SKM-1 treated with dmso at 0.1 percent for 144 hours (cell line): ENCODE measurements around the gene HEATR9.

Source experiments
- DNase-seq: peaks from one replicate; lab custom pipeline; 2025; ENCODE audit not compliant: unreplicated experiment; lab: John Stamatoyannopoulos, UW

The HEATR9 gene

GRCh38 chr17:35895636-35896587 lies 27.2 kb upstream of the HEATR9 start:
- DNase-seq, result peak; percentile 93

DNA sequence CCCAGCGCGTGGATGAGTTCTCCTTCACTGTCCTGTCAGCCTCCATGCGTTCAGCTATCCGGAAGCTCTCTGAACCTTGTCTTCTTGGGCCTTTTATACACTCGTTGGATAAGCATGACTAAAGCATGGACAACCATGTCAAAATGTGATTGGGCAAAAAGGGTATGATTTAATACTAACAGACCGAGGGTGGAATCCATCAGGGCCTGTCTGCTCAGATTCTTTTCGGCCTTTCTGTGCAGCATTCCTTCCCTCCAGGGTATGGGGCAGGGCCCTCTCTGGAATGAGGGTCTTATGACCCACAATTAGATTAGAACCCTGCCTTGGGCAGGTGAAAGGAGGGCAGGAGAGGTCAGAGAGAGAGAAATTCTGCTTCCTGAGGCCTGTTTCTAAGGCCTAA lies 25.5 kb upstream of the HEATR9 start:
- no peak for DNase-seq

DNA sequence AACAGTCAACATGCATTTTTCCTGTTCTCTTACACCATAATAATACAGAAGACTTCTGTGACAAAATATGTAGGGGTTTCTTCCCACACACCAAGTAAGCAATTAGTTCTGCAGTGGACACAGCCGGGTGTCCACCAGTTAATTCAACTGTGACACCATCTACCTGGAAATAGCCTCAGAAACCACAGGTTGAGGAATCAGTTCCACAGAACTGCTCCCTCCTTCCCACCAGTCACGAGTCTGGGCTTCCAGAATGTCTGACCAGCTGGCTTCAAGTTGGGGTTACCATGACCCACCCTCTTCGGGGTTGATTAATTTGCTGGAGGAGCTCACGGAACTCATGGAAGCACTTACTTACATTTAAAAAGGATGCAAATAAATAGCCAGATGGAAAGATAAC lies 25.1 kb upstream of the HEATR9 start:
- no peak for DNase-seq

DNA sequence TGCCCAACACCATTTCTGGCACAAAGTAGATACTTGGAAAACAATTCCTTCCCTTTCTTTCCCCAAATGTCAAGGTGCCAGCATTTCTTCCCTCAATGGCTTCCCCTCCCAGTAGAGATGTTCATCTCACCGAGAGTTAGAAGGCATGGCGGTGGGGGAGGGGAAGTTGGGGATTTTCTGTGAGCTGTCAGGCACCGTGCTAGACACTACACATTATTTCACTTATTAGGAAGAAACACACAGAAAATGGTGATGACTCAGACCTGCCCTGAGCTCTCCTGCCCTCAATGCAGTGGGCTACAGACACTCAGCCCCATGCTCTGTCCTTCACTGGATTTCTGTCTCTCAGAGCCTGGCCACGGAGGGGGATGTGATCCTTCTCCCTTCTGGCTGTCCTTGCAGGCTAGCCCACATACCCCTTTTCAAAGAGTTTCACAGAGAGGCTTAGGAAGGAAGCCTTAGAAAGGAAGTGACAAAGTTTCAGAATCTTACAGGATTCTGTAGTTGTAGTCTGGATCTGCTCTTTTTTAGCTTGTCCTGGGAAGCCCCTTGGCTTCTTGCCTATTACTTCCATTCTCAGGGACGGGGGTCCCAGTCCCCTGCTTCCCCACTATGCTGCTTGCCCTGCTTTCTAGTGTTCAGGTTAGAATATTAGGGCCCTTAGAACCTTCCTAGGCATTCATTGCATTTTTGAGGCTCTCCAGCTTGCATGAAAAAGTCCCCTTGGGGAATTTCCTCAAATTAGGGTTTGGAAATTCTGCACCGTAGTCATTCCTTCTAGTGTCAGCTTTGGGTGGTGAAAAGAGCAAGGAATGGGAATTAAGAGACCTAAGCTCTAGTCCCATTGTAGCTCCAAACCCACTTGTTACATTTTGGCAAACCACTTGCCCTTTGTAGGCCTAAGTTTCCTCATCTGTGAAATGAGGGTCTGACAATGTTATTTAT lies 23.7 kb upstream of the HEATR9 start:
- no peak for DNase-seq

DNA sequence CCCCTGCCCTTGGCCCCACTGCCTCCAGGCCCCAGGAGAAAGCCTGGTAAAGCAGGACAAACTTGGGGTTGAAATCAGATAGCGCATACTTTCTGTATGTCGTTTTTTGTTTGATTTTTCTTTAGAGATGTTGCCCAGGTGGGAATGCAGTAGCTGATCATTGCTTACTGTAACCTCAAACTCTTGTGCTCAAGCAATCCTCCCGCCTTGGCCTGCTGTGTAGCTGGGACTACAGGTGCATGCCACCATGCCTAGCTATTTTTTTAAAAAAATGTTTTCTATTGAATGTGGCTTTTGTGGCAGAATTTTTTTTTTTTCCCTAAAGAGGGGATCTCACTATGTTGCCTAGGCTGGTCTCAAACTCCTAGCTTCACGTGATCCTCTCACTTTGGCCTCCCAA lies 22.6 kb upstream of the HEATR9 start:
- no peak for DNase-seq

DNA sequence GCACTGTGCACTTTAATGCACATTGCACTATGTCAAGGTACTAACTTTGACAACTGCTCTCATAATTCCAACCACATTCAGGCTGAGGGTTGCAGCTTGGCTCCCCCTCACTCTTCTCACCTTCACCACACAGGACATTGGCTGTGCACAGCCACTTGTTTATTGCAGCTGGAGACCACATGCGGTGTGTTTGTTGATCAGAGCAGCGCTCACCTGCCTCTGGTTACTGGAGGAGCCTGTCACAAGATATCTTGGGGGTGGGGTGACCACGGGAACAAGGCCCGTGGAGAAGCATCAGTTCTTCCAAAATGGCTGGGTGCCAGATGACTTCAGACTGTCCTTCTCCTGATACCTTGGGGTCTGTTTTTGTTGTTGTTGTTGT lies 22.1 kb upstream of the HEATR9 start:
- no peak for DNase-seq

DNA sequence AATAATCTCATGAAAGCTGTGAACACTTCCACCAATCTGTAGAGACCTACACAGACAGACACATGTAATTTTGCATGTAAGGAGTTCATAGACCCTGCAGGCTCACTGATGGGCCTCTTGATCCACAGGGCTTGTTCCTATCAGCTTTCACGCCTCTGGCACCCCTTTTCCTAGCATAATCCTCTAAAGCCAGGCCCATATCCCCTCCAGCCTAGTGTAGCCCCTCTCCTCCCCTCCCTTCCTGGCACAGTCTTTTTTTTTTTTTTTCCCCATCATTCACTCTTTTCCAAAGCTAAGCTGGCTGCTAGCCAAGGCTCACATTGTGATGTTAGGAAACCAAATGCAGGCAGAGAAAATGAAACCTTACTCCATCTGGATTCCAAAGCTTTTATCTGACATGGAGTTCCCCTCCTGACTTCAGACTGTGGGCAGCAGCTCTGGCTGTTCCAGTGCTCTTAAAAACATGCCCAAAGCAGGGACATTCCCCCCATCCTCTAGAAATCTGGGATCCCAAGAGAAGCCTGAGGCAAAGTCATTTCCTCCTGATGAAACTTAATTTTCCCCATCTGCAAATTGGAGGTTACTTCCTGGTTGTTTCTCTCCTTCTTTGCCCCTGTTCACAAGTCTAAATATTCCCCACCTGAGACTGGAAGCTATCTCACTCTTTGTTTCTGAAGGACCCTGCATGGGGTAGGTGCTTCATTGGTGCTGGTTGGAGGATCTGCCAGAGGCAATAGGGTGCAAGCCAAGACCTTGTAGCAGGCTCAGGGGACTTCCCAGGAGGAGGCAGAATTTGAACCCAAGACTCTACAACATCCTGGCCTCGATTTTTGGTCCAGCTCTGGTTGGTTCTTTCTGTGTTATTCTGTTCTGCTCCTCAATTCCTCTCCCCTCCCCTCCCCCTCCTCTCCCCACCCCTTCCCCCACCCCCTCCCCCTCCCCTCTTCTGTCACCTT lies 21.4 kb upstream of the HEATR9 start:
- no peak for DNase-seq

DNA sequence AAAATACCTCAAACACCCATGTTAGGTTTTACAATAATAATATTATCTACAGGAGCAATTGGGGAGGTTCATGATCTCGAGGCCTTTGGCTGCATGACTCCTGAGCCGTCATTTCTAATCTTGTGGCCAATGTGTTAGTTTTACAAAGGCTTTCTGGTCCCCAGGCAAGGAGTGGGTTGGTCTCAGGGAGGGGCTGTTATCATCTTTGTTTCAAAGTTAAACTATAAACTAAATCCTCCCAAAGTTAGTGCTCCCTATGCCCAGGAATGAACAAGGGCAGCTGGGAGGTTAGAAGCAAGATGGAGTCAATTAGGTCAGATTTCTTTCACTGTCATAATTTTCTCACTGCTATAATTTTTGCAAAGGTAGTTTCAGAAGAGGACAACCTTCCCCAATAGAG lies 20.6 kb upstream of the HEATR9 start:
- DNase-seq, result no peak

- DNase-seq, result peak; percentile 94
Measured at GRCh38 chr17:35879773-35880654, 11.3 kb upstream of the HEATR9 start, which contains the start of gene CCL5. CCL5 (minus strand) TSS chr17:35880360.

GRCh38 chr17:35878361-35878760 lies 9.7 kb upstream of the HEATR9 start:
- DNase-seq, result no peak

DNA sequence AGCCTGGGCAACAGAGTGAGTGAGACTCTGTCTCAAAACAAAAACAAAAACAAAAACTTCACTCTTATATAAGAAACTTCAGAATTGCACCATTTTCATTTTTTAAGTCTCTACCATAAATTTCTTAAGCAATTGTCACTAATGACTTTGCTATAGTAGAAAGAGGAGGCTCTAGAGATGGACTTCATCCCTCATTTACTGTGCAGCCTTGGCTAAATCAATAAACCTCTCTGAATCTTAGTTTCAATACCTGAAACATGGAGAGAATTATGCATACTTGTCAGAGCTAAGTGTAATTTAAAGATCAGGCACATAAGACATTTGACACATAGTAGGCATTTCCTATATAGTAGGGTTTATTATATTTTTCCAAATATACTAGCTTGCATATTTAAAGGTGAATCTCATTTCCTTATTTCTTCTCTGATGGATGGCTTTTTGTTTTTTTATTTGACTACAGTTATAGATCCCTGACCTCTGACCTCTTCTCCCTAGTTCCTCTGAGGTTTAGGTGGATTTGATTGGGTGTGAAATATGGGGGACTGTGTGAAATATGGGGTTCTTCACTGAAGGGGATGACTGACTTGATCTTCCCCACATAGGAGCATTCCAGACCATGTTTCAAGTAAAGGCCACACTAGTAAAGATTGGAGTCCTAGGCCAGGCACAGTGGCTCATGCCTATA lies 8.8 kb upstream of the HEATR9 start:
- DNase-seq, result no peak

GRCh38 chr17:35876534-35876933 lies 7.8 kb upstream of the HEATR9 start:
- no peak for DNase-seq

GRCh38 chr17:35875800-35876139 lies 7.1 kb upstream of the HEATR9 start:
- DNase-seq, result no peak

- no peak for DNase-seq
Measured at GRCh38 chr17:35875072-35875799, 6.5 kb upstream of the HEATR9 start.

- DNase-seq, result no peak
Measured at GRCh38 chr17:35872196-35872980, 3.7 kb upstream of the HEATR9 start.

GRCh38 chr17:35870906-35871819 lies 2.5 kb upstream of the HEATR9 start:
- no peak for DNase-seq

GRCh38 chr17:35867574-35867973 lies 1.1 kb downstream of the HEATR9 start:
- no peak for DNase-seq
